Activated CD4-positive, alpha-beta T cell treated with anti-CD3 and anti-CD28 coated beads, Interleukin-10, Interleukin-2, amounts not matched to agents 100 ng/mL and 50 ng/mL, durations not matched to agents 16 hours and 8 hours (primary cell): ENCODE results near the gene SMIM28.
"Not testable (repeated sequence)": the region's sequence is repeated elsewhere in the genome, so short reads cannot be mapped to it uniquely, and the experiment has no call there.

Source experiments
- DNase-seq: peaks from one replicate; pipeline ENCODE4 v3.0.0-alpha.2; 2020

Gene SMIM28

DNA sequence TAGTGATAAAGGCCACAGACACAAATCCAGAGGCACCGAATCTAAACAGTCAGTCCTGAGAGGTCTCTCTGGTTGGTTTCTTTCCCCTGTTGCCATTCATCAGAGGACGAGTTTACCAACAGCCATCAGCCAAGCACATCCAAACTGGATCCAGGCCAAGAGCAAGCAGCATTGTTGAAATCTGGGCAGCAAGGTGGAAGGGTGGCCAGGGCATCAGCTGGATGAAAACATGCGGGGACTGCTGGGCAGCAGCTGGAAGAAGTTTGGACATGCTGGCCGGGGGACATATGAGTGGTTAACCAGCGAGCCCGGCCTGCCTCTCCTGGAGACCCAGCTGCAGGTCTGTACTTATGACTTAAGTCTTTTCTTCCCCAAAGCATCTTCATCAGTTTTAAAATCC, at the start of gene SMIM28:
SMIM28 (plus strand) TSS at position 62 of the 400 bp plus-strand sequence; CDS start at position 230, 168 bp downstream.
- no peak for DNase-seq

- peak; percentile 28 for DNase-seq
Measured at GRCh38 chr6:138328210-138328609, 49.5 kb upstream of the SMIM28 start.

GRCh38 chr6:138330763-138331162, 46.9 kb upstream of the SMIM28 start:
- no peak for DNase-seq

DNA sequence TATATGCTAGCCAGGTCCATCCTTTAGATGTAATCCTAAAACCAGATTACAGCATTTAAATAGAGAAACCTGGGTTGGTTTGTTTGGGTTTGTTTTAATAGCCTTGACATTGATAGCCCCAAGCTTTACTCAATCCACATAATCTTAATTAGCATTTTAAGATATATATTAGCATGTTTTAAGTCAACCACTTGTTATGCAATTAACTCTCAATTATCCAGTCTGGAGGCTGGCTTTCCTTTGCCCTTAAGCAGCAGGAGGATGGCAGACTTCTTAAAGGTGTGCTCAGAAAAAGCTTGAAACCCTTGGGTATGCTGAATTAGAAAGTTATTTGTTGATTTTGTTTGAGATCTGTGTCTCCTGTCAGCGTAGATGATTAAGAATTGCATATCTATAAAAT, 46.3 kb upstream of the SMIM28 start:
- DNase-seq = no peak

- no peak for DNase-seq
Measured at GRCh38 chr6:138331984-138332383, 45.7 kb upstream of the SMIM28 start.

DNA sequence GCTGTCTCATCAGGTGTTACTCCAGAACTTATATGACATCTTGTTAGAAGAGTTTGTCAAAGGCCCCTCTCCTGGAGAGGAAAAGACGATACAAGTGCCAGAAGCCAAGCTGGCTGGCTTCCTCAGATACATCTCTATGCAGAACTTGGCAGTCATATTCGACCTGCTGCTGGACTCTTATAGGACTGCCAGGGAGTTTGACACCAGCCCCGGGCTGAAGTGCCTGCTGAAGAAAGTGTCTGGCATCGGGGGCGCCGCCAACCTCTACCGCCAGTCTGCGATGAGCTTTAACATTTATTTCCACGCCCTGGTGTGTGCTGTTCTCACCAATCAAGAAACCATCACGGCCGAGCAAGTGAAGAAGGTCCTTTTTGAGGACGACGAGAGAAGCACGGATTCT, 43.7 kb upstream of the SMIM28 start:
- no peak for DNase-seq

- no peak for DNase-seq
Measured at GRCh38 chr6:138334963-138335362, 42.7 kb upstream of the SMIM28 start.

DNA sequence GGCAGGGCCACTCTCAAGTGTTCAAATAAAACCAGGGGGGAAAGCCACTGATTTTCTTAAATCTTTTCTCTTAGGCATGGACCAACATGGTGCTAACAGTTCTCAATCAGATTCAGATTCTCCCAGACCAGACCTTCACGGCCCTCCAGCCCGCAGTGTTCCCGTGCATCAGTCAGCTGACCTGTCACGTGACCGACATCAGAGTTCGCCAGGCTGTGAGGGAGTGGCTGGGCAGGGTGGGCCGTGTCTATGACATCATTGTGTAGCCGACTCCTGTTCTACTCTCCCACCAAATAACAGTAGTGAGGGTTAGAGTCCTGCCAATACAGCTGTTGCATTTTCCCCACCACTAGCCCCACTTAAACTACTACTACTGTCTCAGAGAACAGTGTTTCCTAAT, 41.5 kb upstream of the SMIM28 start:
- DNase-seq = no peak

DNA sequence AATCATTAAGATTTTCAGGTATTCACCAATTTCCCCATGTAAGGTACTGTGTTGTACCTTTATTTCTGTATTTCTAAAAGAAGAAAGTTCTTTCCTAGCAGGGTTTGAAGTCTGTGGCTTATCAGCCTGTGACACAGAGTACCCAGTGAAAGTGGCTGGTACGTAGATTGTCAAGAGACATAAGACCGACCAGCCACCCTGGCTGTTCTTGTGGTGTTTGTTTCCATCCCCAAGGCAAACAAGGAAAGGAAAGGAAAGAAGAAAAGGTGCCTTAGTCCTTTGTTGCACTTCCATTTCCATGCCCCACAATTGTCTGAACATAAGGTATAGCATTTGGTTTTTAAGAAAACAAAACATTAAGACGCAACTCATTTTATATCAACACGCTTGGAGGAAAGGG, 40.6 kb upstream of the SMIM28 start:
- no peak for DNase-seq

GRCh38 chr6:138339024-138339423, 38.7 kb upstream of the SMIM28 start:
- DNase-seq = no peak

GRCh38 chr6:138341176-138341575, 36.5 kb upstream of the SMIM28 start:
- no peak for DNase-seq

- no peak for DNase-seq
Measured at GRCh38 chr6:138343112-138343511, 34.6 kb upstream of the SMIM28 start.

DNA sequence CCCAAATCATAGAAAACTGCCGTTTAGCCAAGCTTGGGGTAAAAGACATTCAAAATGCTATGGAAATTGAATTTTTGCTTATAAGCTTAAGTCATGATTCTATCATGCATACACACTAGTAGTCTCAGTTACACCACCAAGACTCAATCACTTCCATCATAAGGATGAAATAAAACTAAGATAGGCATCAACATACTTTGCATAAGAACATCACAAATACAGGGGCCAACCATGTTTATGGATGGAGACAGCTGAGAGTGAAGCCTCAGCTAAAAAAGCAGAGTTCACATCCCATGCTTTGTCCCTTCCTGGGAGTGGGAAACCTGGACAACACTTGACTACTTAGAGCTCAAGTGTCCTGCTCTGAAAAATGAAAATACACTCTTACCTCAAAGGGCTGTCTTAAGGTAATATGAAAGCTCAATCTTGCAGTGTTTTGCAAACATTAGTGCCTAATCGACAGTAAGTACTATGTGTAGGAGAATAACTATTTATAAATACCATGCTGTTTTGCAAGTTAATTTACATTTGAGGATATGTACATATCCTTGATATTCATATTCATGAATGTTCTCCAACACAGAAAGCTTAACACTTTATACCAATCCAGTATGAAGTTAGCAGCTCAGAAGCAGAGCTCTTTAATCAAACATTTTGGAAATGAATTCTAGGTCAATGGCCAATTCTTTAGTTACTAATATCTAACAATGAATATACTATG, 32.0 kb upstream of the SMIM28 start:
- DNase-seq = no peak

- DNase-seq = no peak
Measured at GRCh38 chr6:138346302-138347195, 31.2 kb upstream of the SMIM28 start.

GRCh38 chr6:138347864-138348263, 29.8 kb upstream of the SMIM28 start:
- no peak for DNase-seq

GRCh38 chr6:138349891-138350290, 27.8 kb upstream of the SMIM28 start:
- no peak for DNase-seq

- DNase-seq = no peak
Measured at GRCh38 chr6:138357928-138358327, 19.8 kb upstream of the SMIM28 start.

- not testable (repeated sequence) for DNase-seq
Measured at GRCh38 chr6:138368684-138369083, 9.0 kb upstream of the SMIM28 start.

- no peak for DNase-seq
Measured at GRCh38 chr6:138370631-138371451, 6.9 kb upstream of the SMIM28 start.

GRCh38 chr6:138371452-138371711, 6.3 kb upstream of the SMIM28 start:
- DNase-seq = no peak

DNA sequence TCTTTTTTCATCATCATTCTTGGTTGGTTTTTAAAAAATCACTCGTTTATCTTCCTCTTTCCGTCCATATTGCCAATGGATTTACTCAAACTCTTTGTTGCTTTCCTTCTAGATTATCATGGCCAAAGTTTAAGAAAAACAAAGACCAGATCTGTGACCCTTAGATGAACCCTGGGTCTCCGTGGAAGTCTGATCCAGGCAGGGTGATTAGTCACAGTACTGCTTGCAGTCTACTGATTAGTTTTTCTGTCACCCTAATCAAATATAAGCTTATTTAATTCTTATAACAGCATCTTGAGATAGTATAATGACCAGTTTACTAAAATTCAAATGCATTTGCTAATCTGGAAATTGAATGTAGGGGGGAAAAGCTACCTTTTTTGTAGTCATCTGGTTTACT, 6.0 kb upstream of the SMIM28 start:
- DNase-seq = no peak

DNA sequence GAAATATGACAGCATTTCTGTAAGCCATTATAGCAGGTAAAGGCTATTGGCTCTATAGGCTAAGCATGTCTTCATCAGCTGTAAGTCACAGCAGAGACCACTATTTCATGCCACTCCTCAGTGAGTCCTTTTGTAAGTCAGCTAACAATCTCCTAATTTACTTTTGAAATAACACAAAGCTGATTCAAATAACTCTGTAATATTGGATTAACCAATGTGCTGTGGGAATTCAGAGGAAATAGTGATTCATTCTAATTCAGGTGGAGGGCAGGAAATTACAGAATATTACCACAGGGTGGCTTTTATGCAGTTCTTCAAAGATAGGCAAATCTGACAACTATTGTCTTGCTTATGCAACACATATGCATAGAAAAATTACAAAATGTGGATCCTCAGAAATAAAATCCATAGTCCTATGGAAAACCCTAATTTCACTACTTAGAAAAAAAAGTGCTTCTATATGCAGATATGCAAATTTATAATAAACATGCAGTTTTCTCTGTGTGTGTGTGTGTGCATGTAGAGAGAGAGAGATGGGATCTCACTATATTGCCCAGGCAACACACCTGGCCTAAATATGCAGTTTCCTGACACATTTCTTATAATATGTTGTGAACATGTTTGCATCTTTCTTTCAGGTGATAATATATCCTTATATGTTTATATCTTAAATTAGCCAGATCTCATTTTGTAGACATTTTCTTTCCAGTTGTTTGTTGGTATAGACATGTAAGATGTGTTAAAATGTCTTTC, 4.8 kb upstream of the SMIM28 start:
- peak; percentile 31 for DNase-seq

GRCh38 chr6:138374230-138374629, 3.5 kb upstream of the SMIM28 start:
- DNase-seq = no peak
